WTC11 (cell line): ENCODE results near the gene PPP6R3.
A peak's percentile ranks its signal among the peaks of the same experiment; 100 is the strongest.

ENCODE experiments used
- ATF3 ChIP-seq: sonication (generic); formaldehyde crosslinking; conservative IDR thresholded peaks from 2 replicates; pipeline ENCODE4 v1.8.1; 2022; ENCODE audit warnings: mild to moderate bottlenecking, missing genetic modification reagents
- CTCF ChIP-seq: fragments of 200-600 bp; IDR thresholded peaks from 2 replicates; pipeline ENCODE4 v1.8.0; 2022; ENCODE audit warnings: antibody characterized with exemption
- GABPB1 ChIP-seq: sonication (generic); formaldehyde crosslinking; IDR thresholded peaks from 2 replicates; pipeline ENCODE4 v1.8.1; 2023; ENCODE audit warnings: mild to moderate bottlenecking, missing genetic modification reagents
- JUN ChIP-seq: sonication (generic); formaldehyde crosslinking; IDR thresholded peaks from 2 replicates; pipeline ENCODE4 v1.8.0; 2023; ENCODE audit warnings: mild to moderate bottlenecking, missing genetic modification reagents
- NR1H2 ChIP-seq: sonication (generic); formaldehyde crosslinking; IDR thresholded peaks from 2 replicates; pipeline ENCODE4 v1.9.0; 2021; ENCODE audit warnings: mild to moderate bottlenecking, moderate library complexity, missing genetic modification reagents
- SP1 ChIP-seq: sonication (generic); formaldehyde crosslinking; conservative IDR thresholded peaks from 2 replicates; pipeline ENCODE4 v1.8.1; 2022; ENCODE audit warnings: missing genetic modification reagents
- ZNF121 ChIP-seq: sonication (generic); formaldehyde crosslinking; IDR thresholded peaks from 2 replicates; pipeline ENCODE4 v1.8.0; 2023; ENCODE audit warnings: missing genetic modification reagents
- ZNF263 ChIP-seq: sonication (generic); formaldehyde crosslinking; IDR thresholded peaks from 2 replicates; pipeline ENCODE4 v1.8.1; 2022; ENCODE audit warnings: low read depth, mild to moderate bottlenecking, moderate library complexity, missing genetic modification reagents
- TF ChIP-seq, protein P1 (sequence below): sonication (generic); formaldehyde crosslinking; IDR thresholded peaks from 2 replicates; pipeline ENCODE4 v1.8.0; 2023; ENCODE audit warnings: missing genetic modification reagents
- TF ChIP-seq, protein P2 (sequence below): sonication (generic); formaldehyde crosslinking; IDR thresholded peaks from 2 replicates; pipeline ENCODE4 v1.8.1; 2022; ENCODE audit warnings: low read depth, missing genetic modification reagents, borderline replicate concordance
- TF ChIP-seq, protein P3 (sequence below): sonication (generic); formaldehyde crosslinking; IDR thresholded peaks from 2 replicates; pipeline ENCODE4 v1.8.1; 2023; ENCODE audit warnings: mild to moderate bottlenecking, missing genetic modification reagents, borderline replicate concordance
- TF ChIP-seq, protein P4 (sequence below): sonication (generic); formaldehyde crosslinking; IDR thresholded peaks from 2 replicates; pipeline ENCODE4 v1.8.1; 2023; ENCODE audit warnings: mild to moderate bottlenecking, missing genetic modification reagents, moderate library complexity
- TF ChIP-seq, protein P5 (sequence below): sonication (generic); formaldehyde crosslinking; IDR thresholded peaks from 2 replicates; pipeline ENCODE4 v1.8.0; 2022; ENCODE audit warnings: mild to moderate bottlenecking, missing genetic modification reagents

DNA sequence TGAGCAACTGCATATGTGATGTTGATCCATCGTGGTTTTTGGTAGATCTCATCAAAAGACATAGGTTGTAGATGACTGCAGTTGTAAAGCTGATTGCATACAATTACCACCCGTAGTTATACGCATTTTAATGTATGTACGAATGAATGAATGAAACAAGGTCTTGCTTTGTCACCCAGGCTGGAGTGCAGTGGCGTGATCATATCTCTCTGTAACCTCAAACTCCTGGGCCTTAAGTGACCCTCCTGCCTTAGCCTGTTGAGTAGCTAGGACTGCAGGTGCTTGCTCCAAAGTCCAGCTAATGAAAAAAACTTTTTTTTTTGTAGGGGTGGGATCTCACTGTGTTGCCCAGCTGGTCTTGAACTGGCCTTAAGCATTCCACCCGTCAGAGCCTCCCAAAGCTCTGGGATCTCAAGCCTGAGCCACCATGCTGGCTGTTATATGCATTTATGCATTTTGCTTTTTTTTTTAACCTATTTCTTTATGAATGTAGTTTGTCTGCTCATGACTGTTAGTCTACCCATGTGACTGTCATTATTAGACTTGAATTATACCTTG, 53.5 kb downstream of the PPP6R3 start:
- TF ChIP-seq, protein P1, sequence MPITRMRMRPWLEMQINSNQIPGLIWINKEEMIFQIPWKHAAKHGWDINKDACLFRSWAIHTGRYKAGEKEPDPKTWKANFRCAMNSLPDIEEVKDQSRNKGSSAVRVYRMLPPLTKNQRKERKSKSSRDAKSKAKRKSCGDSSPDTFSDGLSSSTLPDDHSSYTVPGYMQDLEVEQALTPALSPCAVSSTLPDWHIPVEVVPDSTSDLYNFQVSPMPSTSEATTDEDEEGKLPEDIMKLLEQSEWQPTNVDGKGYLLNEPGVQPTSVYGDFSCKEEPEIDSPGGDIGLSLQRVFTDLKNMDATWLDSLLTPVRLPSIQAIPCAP (CRISPR knock-in tag) = no peak
- TF ChIP-seq, protein P2, sequence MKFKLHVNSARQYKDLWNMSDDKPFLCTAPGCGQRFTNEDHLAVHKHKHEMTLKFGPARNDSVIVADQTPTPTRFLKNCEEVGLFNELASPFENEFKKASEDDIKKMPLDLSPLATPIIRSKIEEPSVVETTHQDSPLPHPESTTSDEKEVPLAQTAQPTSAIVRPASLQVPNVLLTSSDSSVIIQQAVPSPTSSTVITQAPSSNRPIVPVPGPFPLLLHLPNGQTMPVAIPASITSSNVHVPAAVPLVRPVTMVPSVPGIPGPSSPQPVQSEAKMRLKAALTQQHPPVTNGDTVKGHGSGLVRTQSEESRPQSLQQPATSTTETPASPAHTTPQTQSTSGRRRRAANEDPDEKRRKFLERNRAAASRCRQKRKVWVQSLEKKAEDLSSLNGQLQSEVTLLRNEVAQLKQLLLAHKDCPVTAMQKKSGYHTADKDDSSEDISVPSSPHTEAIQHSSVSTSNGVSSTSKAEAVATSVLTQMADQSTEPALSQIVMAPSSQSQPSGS (CRISPR knock-in tag) = no peak
- TF ChIP-seq GABPB1 = no peak
- no peak for TF ChIP-seq CTCF
- no peak for TF ChIP-seq ATF3 (CRISPR knock-in tag)
- TF ChIP-seq ZNF263 (CRISPR knock-in tag) = no peak
- peak; percentile 85; the same call in 1 of the 2 replicates for TF ChIP-seq ZNF121
- TF ChIP-seq, protein P3, sequence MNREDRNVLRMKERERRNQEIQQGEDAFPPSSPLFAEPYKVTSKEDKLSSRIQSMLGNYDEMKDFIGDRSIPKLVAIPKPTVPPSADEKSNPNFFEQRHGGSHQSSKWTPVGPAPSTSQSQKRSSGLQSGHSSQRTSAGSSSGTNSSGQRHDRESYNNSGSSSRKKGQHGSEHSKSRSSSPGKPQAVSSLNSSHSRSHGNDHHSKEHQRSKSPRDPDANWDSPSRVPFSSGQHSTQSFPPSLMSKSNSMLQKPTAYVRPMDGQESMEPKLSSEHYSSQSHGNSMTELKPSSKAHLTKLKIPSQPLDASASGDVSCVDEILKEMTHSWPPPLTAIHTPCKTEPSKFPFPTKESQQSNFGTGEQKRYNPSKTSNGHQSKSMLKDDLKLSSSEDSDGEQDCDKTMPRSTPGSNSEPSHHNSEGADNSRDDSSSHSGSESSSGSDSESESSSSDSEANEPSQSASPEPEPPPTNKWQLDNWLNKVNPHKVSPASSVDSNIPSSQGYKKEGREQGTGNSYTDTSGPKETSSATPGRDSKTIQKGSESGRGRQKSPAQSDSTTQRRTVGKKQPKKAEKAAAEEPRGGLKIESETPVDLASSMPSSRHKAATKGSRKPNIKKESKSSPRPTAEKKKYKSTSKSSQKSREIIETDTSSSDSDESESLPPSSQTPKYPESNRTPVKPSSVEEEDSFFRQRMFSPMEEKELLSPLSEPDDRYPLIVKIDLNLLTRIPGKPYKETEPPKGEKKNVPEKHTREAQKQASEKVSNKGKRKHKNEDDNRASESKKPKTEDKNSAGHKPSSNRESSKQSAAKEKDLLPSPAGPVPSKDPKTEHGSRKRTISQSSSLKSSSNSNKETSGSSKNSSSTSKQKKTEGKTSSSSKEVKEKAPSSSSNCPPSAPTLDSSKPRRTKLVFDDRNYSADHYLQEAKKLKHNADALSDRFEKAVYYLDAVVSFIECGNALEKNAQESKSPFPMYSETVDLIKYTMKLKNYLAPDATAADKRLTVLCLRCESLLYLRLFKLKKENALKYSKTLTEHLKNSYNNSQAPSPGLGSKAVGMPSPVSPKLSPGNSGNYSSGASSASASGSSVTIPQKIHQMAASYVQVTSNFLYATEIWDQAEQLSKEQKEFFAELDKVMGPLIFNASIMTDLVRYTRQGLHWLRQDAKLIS (CRISPR knock-in tag) = no peak
- TF ChIP-seq, protein P4, sequence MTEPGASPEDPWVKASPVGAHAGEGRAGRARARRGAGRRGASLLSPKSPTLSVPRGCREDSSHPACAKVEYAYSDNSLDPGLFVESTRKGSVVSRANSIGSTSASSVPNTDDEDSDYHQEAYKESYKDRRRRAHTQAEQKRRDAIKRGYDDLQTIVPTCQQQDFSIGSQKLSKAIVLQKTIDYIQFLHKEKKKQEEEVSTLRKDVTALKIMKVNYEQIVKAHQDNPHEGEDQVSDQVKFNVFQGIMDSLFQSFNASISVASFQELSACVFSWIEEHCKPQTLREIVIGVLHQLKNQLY (CRISPR knock-in tag) = no peak
- TF ChIP-seq NR1H2 (CRISPR knock-in tag) = no peak
- no peak for TF ChIP-seq JUN
- TF ChIP-seq, protein P5, sequence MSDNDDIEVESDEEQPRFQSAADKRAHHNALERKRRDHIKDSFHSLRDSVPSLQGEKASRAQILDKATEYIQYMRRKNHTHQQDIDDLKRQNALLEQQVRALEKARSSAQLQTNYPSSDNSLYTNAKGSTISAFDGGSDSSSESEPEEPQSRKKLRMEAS (CRISPR knock-in tag) = no peak
- no peak for TF ChIP-seq SP1 (CRISPR knock-in tag)
